Activated CD8-positive, alpha-beta T cell treated with anti-CD3 and anti-CD28 coated beads for 36 hours (primary cell): ENCODE data around the gene CCDC86. TPM values are rescaled to one million over a fixed set of nuclear protein-coding genes. Genes with fewer than 3 reads are reported as not detected.

Source experiments
- ATAC-seq: fragments of 200-7000 bp; cut with Tn5 transposase; one replicate; pipeline ENCODE4 v1.10.0; 2021; ENCODE audit warnings: mild to moderate bottlenecking, moderate library complexity
- CTCF ChIA-PET: fragments of 350-600 bp; sonication (Branson Sonifier 250); formaldehyde crosslinking; loops from one replicate; lab custom pipeline; 2021; ENCODE audit warnings: antibody characterized with exemption; lab: Charles Lee
- POLR2A ChIA-PET: fragments of 350-600 bp; sonication (Branson Sonifier 250); formaldehyde crosslinking; loops from one replicate; lab custom pipeline; 2021; ENCODE audit warnings: antibody characterized with exemption; lab: Charles Lee
- DNase-seq: peaks from one replicate; pipeline ENCODE4 v3.0.0-alpha.2; 2020
- H3K27ac Mint-ChIP-seq: one replicate; pipeline ENCODE4 v1.8.0; 2021; ENCODE audit warnings: mild to moderate bottlenecking, mixed read lengths
- H3K27me3 Mint-ChIP-seq: one replicate; pipeline ENCODE4 v1.8.0; 2021; ENCODE audit warnings: mixed read lengths
- H3K36me3 Mint-ChIP-seq: one replicate; pipeline ENCODE4 v1.8.0; 2021; ENCODE audit warnings: low read depth, mixed read lengths
- H3K4me1 Mint-ChIP-seq: one replicate; pipeline ENCODE4 v1.8.0; 2021; ENCODE audit warnings: low read depth, mixed read lengths
- H3K4me3 Mint-ChIP-seq: one replicate; pipeline ENCODE4 v1.8.0; 2021; ENCODE audit warnings: mild to moderate bottlenecking, moderate library complexity, mixed read lengths
- H3K9me3 Mint-ChIP-seq: one replicate; pipeline ENCODE4 v1.8.0; 2021; ENCODE audit warnings: mixed read lengths
- CTCF ChIP-seq: fragments of 200-600 bp; IDR thresholded peaks from one replicate; pipeline ENCODE4 v1.8.0; 2022; ENCODE audit warnings: antibody characterized with exemption, mild to moderate bottlenecking
- intact Hi-C: fragments of 100-400 bp; cut with micrococcal nuclease; formaldehyde crosslinking; loops from one replicate; pipeline ENCODE4 v1.10.0; 2022
- total RNA-seq, 2 experiments: library from RNA; stranded (reverse); gene quantifications; one replicate each; pipeline ENCODE4 v1.2.3, GENCODE V29; 2021

CCDC86 gene
- total RNA-seq, 2 experiments from 2014 or later: 48.1 to 51.4 TPM

- Mint-ChIP-seq H3K27me3 (no peaks in the 10 kb centered on the region), H3K9me3 (no peaks in the 10 kb centered on the region), H3K27ac (no peak overlapping the region), H3K36me3 (peaks cover 24% of the 10 kb centered on the region), H3K4me3 (no peak overlapping the region), H3K4me1 (peaks cover 23% of the 10 kb centered on the region)
- DNase-seq (no peak), ATAC-seq (no peak)
- POLR2A ChIA-PET: interaction anchor here (0.8 kb wide), 2 partner anchors 9 to 18 kb away, joined by 3 read pairs; no protein-coding TSS in a partner anchor
- TF ChIP-seq CTCF: no peak
- CTCF ChIA-PET: interaction anchor here (1.7 to 2.9 kb wide), 3 partner anchors 24 to 44 kb away, joined by 10 to 13 read pairs (median 12); no protein-coding TSS in a partner anchor
- intact Hi-C loops: no loop called here
Measured at GRCh38 chr11:60854847-60855725, 13.2 kb downstream of the CCDC86 start.

GRCh38 chr11:60855726-60856633 lies 14.1 kb downstream of the CCDC86 start, which contains the start of gene PTGDR2:
TSS of gene PTGDR2 (minus strand) at chr11:60855950. CDS start at chr11:60853722, 2,228 bp downstream.
- intact Hi-C loops: no loop called here
- H3K27me3 Mint-ChIP-seq: no peaks in the 10 kb centered on the region
- ChIA-PET CTCF (interaction anchor here (1.7 to 2.9 kb wide), 3 partner anchors 25 to 43 kb away, joined by 10 to 13 read pairs (median 12); no protein-coding TSS in a partner anchor), POLR2A (interaction anchor here (0.7 to 0.8 kb wide), 3 partner anchors 9 to 43 kb away, joined by 3 to 4 read pairs (median 3); no protein-coding TSS in a partner anchor)
- ATAC-seq: no peak
- peaks cover 17% of the 10 kb centered on the region for H3K36me3 Mint-ChIP-seq
- no peak for TF ChIP-seq CTCF
- H3K9me3 Mint-ChIP-seq: no peaks in the 10 kb centered on the region
- H3K27ac Mint-ChIP-seq: no peak within 1 kb of the TSS
- peaks cover 23% of the 10 kb centered on the region for H3K4me1 Mint-ChIP-seq
- H3K4me3 Mint-ChIP-seq: no peak within 1 kb of the TSS
- DNase-seq: no peak

GRCh38 chr11:60857378-60858232 lies 15.7 kb downstream of the CCDC86 start:
- ChIA-PET POLR2A (interaction anchor here (1.1 kb wide), 1 partner anchor 15 kb away, joined by 3 read pairs; no protein-coding TSS in a partner anchor), CTCF (interaction anchor here (1.3 to 2.9 kb wide), 2 partner anchors 30 kb away, joined by 4 to 10 read pairs; no protein-coding TSS in a partner anchor)
- Mint-ChIP-seq H3K4me3 (no peak overlapping the region), H3K27ac (peak overlapping the region; percentile 23), H3K27me3 (no peaks in the 10 kb centered on the region), H3K36me3 (peaks cover 7% of the 10 kb centered on the region), H3K4me1 (peaks cover 23% of the 10 kb centered on the region), H3K9me3 (no peaks in the 10 kb centered on the region)
- intact Hi-C loops: no loop called here
- peak; percentile 48 for ATAC-seq
- no peak for DNase-seq
- no peak for TF ChIP-seq CTCF

GRCh38 chr11:60858236-60858635 lies 16.3 kb downstream of the CCDC86 start:
- H3K4me3 Mint-ChIP-seq: no peak overlapping the region
- H3K27me3 Mint-ChIP-seq: no peaks in the 10 kb centered on the region
- DNase-seq: no peak
- no peak for ATAC-seq
- H3K4me1 Mint-ChIP-seq: peaks cover 23% of the 10 kb centered on the region
- no peak for TF ChIP-seq CTCF
- H3K36me3 Mint-ChIP-seq: peaks cover 4% of the 10 kb centered on the region
- intact Hi-C loops: no loop called here
- peak overlapping the region; percentile 36 for H3K27ac Mint-ChIP-seq
- ChIA-PET CTCF (interaction anchor here (1.3 kb wide), 1 partner anchor 29 kb away, joined by 4 read pairs; no protein-coding TSS in a partner anchor), POLR2A (interaction anchor here (1.1 kb wide), 1 partner anchor 16 kb away, joined by 3 read pairs; no protein-coding TSS in a partner anchor)
- H3K9me3 Mint-ChIP-seq: no peaks in the 10 kb centered on the region
